GM11168 (cell line): ENCODE data around the gene NOS1AP.

Experiments used
- in situ Hi-C: fragments of 300-500 bp; cut with MboI; formaldehyde crosslinking; loops from one replicate; pipeline ENCODE4 v1.12.0; 2022; ENCODE audit warnings: low sequenced_read_pairs; ENCODE audit not compliant: unreplicated experiment

NOS1AP gene

GRCh38 chr1:162372159-162373071, 302.9 kb downstream of the NOS1AP start:
- in situ Hi-C loops = no loop called here

- in situ Hi-C loops = no loop called here
These were observed 303.6 kb downstream of the NOS1AP start for GRCh38 chr1:162373072-162373427.

DNA sequence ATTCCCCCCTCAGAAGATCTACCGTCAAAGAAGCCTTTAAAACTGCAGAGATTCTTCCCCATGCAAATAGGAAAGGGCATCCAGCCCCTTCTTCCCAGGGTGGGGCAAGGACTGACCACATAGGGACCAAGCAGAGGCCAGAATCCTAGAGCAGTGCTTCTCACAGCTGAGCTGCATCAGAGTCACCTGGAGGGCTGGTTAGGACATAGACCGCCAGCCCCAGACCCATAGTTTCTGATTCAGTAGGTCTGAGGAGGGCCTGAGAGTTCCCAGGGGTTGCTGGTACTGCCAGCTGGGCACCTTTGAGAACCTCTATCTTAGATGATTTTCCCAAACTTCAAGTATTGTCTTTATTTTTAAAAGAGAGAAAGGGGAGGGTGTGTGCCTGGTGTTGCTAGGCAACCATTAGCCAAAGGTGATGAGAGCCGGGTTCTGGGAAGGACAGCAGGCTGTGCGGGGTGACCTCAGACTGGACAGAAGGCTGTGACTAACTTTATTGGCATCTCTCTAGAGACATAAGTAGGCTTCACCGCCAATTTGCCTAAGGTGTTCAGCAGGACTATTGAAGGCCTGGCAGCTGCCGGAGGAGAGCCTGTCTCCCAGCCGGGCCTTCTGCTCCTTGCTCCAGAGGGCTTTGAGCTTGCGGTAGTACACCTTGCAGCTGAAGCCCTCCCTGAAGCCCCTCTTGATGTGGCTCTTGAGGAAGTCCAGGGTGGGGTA, 304.2 kb downstream of the NOS1AP start:
- in situ Hi-C loops = no loop called here

GRCh38 chr1:162374406-162374805, 304.9 kb downstream of the NOS1AP start:
- in situ Hi-C loops = no loop called here

GRCh38 chr1:162375463-162375862, 306.0 kb downstream of the NOS1AP start:
- in situ Hi-C loops = no loop called here

- in situ Hi-C loops = no loop called here
These were observed 307.2 kb downstream of the NOS1AP start, which contains the start of gene SPATA46 for GRCh38 chr1:162376691-162377090. SPATA46 (minus strand) TSS chr1:162376854; CDS start chr1:162376790, 64 bp downstream.

DNA sequence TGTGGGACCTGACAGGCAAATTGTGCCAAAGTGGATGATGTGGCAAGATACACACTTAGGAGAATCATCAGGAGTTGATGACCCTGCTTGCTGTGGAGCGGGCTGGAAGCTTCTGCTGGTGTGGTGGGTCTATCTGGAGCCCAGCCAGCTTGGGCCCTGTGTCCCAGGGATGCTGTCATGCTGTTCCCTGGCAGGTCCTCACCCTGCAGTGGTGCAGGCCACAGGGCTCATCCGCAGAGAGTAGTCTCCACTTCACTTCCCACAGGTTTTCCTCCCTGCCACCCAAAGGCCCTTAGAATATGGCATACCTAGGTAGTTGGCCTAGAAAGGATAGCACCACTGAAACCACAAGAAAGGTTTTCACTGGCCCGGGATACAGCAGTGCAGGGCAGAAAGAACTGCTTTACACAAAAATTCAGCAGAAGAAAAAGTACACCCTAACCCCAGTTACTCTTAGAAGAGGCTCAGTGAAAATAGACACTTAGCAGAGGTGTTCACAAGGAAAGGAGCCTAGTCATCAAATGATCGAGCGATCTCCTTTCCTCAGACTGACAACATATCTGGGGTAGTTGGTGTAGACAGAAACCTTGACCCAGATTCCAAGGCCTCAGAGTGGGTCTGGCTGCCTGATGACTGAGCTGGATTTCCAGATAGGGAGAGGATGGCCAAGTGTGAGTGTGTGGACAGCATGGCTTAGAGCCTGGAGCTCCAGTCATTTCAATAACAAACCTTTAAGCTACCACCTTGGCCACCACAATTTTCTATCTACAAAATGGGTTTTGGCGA, 310.8 kb downstream of the NOS1AP start:
- in situ Hi-C loops = no loop called here

GRCh38 chr1:162381383-162381782, 311.9 kb downstream of the NOS1AP start, which contains the start of gene C1orf226:
C1orf226 (plus strand) TSS chr1:162381728; CDS start chr1:162381902, 174 bp downstream.
- in situ Hi-C loops = no loop called here

DNA sequence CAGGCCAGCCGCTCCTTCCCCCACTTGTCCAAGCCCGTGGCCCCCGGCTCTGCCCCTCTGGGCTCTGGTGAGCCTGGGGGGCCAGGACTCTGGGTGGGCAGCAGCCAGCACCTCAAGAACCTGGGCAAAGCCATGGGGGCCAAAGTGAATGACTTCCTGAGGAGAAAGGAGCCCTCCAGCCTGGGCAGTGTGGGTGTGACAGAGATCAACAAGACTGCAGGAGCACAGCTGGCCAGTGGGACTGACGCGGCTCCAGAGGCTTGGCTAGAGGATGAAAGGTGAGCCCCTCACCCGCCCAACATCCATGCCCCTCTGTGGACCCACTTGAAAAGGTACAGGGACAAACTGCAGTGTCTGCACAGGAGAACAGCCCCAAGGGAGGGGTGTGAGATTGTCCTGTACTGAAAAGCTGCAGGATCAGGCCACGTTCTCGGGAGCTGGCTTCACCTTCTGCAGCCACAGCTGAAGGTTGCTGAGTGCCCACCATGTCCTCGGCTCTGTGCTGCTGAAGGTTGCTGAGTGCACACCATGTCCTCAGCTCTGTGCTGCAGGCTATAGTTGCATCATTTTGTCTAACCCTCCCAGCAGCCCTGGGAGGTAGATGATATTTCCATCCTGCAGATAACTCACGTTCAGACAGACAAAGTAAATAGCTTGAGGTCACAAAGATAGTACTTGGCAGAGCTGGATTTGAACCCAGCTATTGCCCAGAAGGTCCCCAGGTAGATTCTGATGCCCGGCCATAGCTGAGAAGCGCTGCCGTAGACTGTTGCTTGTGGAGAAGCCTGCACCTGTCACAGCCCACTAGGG, 312.7 kb downstream of the NOS1AP start:
- in situ Hi-C loops = no loop called here

GRCh38 chr1:162383091-162383490, 313.6 kb downstream of the NOS1AP start:
- in situ Hi-C loops = no loop called here

DNA sequence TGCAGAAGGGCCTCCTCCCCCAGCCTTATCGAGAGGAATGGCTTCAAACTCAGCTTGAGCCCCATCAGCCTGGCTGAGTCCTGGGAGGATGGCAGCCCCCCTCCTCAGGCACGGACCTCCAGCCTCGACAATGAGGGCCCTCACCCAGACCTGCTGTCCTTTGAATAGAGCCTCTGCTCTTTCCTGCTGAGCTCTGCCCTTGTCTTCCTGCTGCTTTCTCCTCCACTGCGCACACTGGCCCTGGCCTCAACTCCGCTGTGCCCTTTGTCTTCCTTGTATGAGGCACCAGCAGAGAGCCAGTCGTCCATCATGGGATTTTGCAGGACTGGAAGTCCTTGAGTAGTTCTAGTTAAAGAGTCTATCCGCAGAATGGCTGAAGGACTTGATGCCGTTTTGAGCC, 314.0 kb downstream of the NOS1AP start:
- in situ Hi-C loops = no loop called here

DNA sequence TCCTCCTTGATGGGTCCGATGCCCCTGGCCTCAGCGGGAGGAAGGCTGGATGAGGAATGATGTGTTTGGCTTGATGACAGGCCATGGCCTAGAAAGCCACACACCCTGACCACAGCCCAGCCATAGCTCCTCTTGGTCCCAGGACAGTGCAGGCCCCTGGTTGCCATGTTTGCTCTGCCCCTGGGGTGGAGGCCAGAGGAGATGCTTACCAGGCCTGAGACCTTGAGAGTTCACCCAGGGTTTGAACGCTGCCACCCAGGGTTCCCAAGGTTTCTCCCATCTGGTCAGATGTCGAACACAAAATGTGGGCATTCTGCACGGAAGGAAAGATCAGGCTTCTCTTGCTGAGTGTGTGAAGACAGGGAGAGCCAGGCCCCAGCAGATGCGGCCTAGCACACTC, 314.6 kb downstream of the NOS1AP start:
- in situ Hi-C loops = no loop called here

DNA sequence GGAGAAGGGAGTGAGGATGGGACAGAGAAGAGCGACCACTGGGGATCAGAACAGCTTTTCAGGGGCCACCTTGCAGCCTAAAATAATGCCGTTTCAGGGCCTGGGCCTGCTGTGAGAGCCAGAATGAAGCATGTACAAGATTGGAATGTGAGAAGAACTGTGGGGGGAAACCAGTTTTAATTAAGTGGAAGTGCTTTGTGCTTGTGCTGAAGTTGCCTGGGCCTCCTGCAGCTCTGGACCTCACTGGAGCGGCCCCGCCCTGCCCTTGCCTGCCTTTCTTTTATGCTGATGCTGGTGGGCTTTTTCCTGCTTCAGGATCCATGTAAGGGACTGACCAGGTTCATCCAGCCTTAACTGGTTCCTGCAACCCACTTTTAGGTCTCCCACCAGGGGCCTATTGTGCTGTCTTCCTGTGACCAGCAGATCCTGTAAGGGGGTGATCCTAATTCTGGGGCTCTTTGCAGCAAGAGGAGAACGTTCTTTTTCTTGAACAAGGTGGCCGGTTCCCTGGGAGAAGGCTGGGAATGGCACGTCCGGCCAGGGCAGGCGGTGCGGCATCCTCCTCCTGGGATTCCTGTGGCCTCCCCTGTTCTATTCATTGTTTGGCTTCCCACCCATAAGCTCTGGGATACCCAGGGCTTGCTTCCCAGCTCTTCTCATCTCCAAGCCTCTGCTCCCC, 315.2 kb downstream of the NOS1AP start:
- in situ Hi-C loops = no loop called here

DNA sequence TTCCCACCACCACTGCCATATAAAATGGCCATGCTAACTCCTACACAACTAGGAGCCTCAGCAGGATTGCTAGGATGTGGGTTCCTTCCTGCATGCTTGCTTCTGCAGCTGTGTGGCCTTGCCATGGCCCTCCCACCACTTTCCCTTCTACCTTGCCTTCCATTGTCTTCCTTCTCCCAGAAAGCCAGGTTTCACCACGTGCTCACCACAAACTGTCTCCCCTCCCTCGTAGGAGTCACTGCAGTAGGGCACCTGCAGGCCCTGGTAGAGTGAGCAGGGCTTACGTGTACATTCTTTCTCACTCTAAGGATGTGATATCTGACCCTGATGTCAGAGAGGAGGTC, 315.8 kb downstream of the NOS1AP start:
- in situ Hi-C loops = no loop called here

- in situ Hi-C loops = no loop called here
These were observed 316.2 kb downstream of the NOS1AP start for GRCh38 chr1:162385702-162386101.

GRCh38 chr1:162386292-162387225, 317.1 kb downstream of the NOS1AP start:
- in situ Hi-C loops = no loop called here

DNA sequence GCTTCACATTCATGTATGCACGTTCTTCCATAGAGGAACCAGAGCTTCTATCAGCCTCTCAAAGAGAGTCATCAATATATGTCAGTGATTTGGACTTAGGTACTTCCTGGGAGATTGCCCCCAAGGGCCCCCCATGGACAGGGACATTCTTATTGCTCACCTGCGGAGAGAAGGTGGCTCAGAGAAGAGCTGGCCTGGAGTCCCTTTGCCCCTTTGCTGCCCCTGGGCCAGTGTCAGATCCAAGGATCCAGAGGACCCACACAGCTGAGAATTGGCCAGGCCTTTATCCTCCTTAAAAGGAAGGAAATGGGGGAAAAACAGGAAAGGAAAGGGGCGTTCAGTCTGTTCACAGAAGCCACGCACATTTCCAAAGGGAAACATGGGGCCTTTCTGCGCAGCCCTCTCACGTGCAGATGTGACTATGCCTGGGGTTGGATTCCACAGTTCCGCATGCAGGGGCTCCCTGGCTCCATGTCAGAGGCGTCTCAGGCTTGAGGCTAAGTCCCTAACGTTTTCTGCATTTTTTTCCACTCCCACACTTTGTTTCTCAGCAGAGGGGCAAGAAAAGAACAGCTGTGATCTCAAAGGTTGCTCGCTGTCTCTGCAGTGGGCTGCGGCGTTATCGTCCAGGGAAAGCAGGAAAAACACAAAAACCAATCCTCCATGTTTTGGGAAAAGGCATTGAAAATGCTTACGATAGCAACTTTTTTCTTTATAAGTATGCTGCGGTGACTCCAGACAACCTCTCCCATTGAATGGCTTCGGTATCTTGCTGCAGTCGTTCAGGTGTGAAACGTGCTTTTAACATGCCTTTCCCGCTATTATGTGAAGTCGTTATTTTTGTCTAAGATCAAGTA, 318.0 kb downstream of the NOS1AP start:
- in situ Hi-C loops = no loop called here
